DMS53 (cell line): ENCODE measurements around the gene ELL.
"Not testable (repeated sequence)": the region's sequence is repeated elsewhere in the genome, so short reads cannot be mapped to it uniquely, and the experiment has no call there.

Source experiments
- DNase-seq: peaks from one replicate; lab custom pipeline; 2025; lab: John Stamatoyannopoulos, UW

Gene ELL

DNA sequence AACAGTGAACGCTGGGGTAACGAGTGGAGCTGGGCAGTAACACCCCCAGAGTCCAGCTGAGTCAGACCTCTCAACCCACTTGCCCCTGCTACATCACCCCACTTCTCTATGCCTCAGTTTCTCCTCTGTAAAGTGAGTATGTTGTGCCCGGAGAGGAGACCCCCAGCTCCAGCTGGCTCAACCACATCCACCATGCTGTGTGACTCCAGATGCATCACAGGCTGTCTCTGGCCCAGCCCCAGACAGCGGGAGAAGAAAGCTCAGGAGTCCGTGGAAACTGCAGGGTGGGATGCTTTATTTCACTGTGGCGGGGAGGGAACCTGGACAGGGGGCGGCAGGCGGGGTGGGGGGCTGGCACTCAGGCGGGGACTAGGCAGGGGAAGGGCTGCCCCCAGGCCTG, 9.6 kb upstream of the ELL start:
- no peak for DNase-seq

- DNase-seq, result no peak
Observed at GRCh38 chr19:18529782-18530181, 7.9 kb upstream of the ELL start.

GRCh38 chr19:18526316-18526715, 4.4 kb upstream of the ELL start:
- no peak for DNase-seq

GRCh38 chr19:18523841-18524240, 2.0 kb upstream of the ELL start:
- DNase-seq, result peak; percentile 36

DNA sequence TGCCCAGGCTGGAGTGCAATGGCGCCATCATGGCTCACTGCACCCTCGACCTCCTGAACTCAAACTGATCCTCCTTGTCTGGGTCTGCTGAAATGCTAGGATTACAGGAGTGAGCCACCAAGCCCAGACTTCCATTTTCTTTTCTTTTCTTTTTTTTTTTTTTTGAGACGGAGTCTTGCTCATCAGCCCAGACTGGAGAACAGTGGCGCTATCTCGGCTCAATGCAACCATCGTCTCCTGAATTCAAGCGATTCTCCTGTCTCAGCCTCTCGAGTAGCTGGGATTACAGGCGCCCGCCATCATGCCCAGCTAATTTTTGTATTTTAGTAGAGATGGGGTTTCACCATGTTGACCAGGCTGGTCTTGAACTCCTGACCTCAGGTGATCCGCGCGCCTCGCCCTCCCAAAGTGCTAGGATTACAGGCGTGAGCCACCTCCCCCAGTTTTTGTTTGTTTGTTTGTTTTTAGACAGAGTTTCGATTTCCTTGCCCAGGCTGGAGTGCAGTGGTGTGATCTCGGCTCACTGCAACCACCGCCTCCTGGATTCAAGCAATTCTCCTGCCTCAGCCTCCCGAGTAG, 1.1 kb upstream of the ELL start:
- DNase-seq, result not testable (repeated sequence)

- DNase-seq, result peak; percentile 99
Observed at GRCh38 chr19:18522124-18522861, 423 bp upstream of the ELL start.

DNA sequence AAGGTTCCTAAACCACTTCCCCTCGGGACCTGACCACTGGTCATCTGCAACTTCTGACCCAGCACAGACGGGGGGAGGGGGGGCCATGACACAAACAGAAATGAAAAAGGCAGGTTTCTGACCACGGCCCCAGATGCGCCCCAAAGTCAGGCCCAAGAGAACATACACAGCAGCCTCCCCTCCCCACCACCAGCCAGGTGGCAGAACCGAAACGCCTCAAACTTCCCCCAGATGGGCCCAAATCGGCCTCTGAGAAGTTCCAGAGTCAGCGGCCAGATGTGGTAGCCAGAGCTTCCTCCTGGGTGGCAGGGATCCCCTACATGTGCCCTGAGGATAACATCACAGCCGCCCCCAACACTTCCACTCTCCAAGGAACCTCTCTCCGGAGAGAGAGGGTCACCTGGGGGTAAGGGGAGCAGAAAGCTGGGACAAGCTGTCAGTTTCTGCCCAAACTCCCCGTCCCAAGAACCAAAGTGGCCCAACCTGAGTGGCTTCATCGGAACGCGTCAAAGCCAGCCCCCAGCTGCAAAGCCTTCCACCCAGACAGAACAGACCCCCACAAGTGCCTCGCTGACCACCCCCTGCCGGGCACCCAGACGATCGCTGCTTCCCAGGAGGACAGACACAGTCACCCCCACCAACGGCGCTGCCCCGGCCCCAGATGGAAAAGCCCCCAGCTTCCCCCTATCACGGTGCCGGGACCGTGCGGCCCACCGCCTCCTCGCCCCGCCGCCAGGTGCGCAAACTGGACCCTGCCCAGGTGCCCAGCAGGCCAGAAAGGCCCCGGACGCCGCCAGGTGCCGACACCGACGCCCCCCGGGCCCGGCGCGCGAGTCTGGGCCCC, 800 bp downstream of the ELL start:
- DNase-seq, result peak; percentile 46

- peak; percentile 85 for DNase-seq
Observed at GRCh38 chr19:18519962-18520847, 1.7 kb downstream of the ELL start.

- no peak for DNase-seq
Observed at GRCh38 chr19:18518639-18519038, 3.2 kb downstream of the ELL start.

GRCh38 chr19:18517606-18518005, 4.3 kb downstream of the ELL start:
- DNase-seq, result no peak

DNA sequence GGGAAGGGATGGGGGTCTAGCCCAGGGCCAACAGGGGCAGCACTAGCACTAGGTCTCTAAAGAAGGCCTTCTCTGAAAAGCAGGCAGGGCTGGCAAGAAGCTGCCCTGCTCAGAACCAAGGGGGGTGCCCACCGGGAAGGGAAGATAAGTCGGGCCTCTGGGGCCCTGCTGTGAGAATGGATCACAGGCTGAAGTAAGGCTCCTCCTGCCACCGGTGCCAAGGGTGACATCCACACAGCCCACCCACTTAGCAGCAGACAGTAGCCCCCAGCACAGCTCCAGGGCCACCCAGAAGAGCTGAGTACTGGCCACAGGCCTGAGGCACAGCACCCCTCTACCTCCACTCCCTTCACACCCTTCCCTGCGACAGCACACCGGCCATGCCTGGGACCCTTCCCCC, 5.9 kb downstream of the ELL start:
- DNase-seq, result no peak

- peak; percentile 63 for DNase-seq
Observed at GRCh38 chr19:18514800-18515682, 6.8 kb downstream of the ELL start.

DNA sequence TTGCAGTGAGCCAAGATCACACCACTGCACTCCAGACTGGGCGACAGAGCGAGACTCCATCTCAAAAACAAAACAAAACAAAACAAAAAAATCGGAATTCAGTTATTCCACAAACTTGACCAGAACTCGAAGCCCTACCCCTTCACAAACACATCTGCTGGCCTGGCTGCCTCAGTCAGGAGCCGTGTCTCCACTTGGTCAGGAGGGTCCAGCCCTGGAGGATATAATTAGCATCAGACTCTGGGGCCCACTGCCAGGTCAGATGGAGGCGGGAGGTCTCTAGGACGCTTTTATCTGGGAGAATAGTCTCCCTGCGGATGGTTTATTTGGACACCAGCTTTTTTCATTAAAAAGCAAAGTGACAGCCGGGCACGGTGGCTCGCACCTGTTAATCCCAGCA, 8.0 kb downstream of the ELL start:
- no peak for DNase-seq

DNA sequence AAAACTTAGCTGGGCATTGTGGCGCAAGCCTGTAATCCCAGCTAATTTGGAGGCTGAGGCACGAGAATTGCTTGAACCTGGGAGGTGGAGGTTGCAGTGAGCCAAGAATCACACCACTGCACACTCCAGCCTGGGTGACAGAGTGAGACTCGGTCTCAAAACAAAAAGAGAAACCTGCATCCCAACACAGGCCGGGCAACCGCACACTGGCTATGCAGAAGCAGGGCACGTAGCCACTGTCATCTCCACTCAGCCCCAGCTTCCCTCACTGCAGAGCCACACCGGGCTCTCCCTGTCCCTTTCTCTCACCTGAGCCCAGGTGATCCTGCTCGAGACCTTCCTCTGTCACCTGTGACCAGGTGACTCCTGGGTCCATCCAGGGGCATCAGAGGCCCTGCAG, 11.7 kb downstream of the ELL start:
- DNase-seq, result no peak

DNA sequence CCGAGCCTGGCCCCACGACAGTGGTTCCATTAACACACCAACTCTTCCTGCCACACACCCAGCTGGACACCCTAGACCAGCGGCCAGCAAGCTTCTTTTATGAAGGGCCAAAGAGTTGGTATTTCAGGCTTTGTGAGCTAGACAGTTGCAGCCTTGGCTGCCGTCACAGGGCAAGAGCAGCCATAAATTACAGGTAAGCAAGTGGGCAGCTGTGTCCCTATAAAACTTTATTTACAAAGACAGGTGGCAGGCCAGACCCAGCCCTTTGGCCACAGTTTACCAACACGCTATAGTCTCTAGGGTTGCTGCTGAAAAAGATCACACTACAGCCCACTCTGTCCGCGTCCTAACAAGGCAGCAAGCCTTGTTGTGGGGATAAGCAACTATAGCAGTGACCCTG, 13.3 kb downstream of the ELL start:
- no peak for DNase-seq

GRCh38 chr19:18507727-18508440, 14.0 kb downstream of the ELL start:
- DNase-seq, result no peak

DNA sequence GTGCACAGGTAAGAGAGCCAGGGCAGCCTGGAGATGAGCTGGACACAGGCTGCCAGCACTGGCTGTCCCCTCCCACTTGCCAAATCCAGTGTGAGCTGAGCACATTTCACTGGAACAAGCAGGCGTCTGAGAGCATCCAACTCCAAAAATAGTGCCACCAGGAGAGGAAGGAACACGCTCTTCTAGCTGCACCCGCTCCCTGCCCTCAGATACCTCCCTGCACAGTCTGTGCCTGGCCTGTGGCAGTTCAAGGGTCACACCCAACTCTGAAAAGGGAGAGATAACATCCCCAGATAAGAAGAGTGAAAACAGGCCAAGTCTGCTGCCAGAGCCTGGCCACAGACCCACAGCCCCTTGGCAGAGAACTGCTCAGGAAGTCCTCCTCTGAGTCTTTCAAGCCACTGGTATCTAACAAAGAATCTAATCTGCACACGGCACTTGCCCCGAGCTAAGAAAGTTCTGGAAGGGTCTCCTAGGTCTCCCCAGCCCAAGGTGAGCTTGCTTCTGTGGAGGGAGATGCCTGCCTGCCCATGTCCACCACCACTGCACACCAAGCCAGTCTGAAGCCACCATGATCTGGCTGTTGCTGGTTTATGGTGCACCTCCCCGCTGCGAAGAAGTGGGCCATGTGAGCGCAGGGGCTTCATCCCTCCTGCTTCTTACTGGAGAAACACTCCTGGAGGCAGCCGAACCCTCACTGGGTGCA, 14.7 kb downstream of the ELL start:
- no peak for DNase-seq

GRCh38 chr19:18506101-18506930, 15.6 kb downstream of the ELL start:
- no peak for DNase-seq
